ENCODE measurements around the gene BAIAP3.

DNA sequence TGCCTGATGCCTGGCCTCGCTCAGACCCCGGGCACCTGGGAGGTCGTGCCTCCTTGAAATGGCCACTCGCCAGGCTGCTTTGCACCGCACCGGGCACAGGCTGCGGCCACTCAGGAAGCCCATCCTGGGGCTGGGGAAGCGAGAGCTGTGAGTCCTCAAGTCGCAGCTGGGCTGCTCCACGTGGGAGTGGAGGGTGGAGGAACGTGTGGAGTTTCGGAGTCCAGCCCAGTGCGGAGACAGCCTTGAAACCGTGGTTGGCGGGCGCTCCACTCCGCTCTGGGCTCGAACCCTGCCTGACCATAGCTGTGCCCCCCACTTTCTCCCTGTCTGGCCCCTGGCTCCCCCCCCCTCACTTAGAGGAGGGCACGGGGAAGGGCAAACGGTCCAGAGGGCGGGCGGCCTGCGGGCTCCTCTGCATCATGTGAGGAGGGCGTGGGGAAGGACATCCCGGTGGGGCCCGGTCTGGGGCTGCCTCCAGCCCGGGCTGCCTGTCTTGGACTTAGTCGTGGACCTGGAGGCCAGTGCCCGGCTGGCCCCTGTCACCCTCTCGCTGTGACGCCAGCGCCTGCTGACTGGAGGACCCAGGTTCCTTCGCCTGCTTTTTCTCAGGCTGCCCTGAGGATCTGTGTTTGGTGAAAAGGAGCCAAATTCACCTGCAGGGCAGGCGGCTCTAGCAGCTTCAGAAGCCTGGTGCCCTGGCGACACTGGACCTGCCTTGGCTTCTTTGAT is 21.5 kb upstream of the BAIAP3 start:
- TF ChIP-seq ZNF384 (IDR thresholded peaks at IDR 0.05), result no peak
- TF ChIP-seq FOXK2 (IDR thresholded peaks at IDR 0.05), result no peak
- TF ChIP-seq FOXA1 (IDR thresholded peaks at IDR 0.05), result no peak
- TF ChIP-seq ELF4 (IDR thresholded peaks at IDR 0.05), result no peak
- no peak for TF ChIP-seq LEF1 (IDR thresholded peaks at IDR 0.05; ENCODE audit: borderline replicate concordance)

Measured in HEK293T (cell line).